ENCODE results near the gene NXT2. TPM values are rescaled to one million over a fixed set of nuclear protein-coding genes. Genes with fewer than 3 reads are reported as not detected.

NXT2 gene
- 10 to 100 TPM; 12.6 to 13.9 TPM for total RNA-seq

GRCh38 chrX:109536439-109537323 is at the start of gene NXT2:
Gene NXT2, plus strand, starts transcription at chrX:109536844. Its CDS starts 163 bp downstream, at chrX:109537007.
- ChIA-PET CTCF (interaction anchor here (1.4 kb wide), 1 partner anchor 51 kb away, joined by 5 read pairs; no protein-coding TSS in a partner anchor), POLR2A (no interaction called here)
- intact Hi-C loops (cut with micrococcal nuclease), result loop anchor here (1.0 to 10.0 kb wide), 5 partner anchors 49 to 466 kb away; partner anchors contain the start of genes ACSL4 and TMEM164
- H3K27ac Mint-ChIP-seq, result peak within 1 kb of the TSS; percentile 97
- peaks cover 12% of the 10 kb centered on the region for H3K4me1 Mint-ChIP-seq (ENCODE audit: low read depth)
- no peaks in the 10 kb centered on the region for H3K9me3 Mint-ChIP-seq
- DNase-seq, result peak; percentile 90
- no peaks in the 10 kb centered on the region for H3K36me3 Mint-ChIP-seq
- H3K27me3 Mint-ChIP-seq, result peaks cover 6% of the 10 kb centered on the region
- peak within 1 kb of the TSS; percentile 90 for H3K4me3 Mint-ChIP-seq

- DNase-seq, result no peak
- Mint-ChIP-seq H3K36me3 (no peaks in the 10 kb centered on the region), H3K9me3 (no peaks in the 10 kb centered on the region), H3K27ac (no peak overlapping the region), H3K4me3 (no peak overlapping the region), H3K4me1 (ENCODE audit: low read depth) (no peaks in the 10 kb centered on the region), H3K27me3 (no peaks in the 10 kb centered on the region)
- intact Hi-C loops (cut with micrococcal nuclease), result loop anchor here (2.0 to 5.0 kb wide), 2 partner anchors 50 to 403 kb away; partner anchors contain the start of gene NXT2
- CTCF ChIA-PET, result no interaction called here
- POLR2A ChIA-PET, result no interaction called here
These were observed 49.0 kb upstream of the NXT2 start for GRCh38 chrX:109487640-109488039.

GRCh38 chrX:109489174-109489573 is 47.5 kb upstream of the NXT2 start:
- intact Hi-C loops (cut with micrococcal nuclease), result loop anchor here (5.0 kb wide), 1 partner anchor 48 kb away; the partner anchor contains the start of gene NXT2
- CTCF ChIA-PET, result no interaction called here
- no peaks in the 10 kb centered on the region for H3K4me1 Mint-ChIP-seq (ENCODE audit: low read depth)
- H3K36me3 Mint-ChIP-seq, result no peaks in the 10 kb centered on the region
- no peaks in the 10 kb centered on the region for H3K27me3 Mint-ChIP-seq
- DNase-seq, result no peak
- H3K9me3 Mint-ChIP-seq, result no peaks in the 10 kb centered on the region
- no peak overlapping the region for H3K27ac Mint-ChIP-seq
- H3K4me3 Mint-ChIP-seq, result no peak overlapping the region
- POLR2A ChIA-PET, result no interaction called here

- Mint-ChIP-seq H3K4me1 (ENCODE audit: low read depth) (no peaks in the 10 kb centered on the region), H3K4me3 (no peak overlapping the region), H3K27ac (no peak overlapping the region), H3K27me3 (no peaks in the 10 kb centered on the region), H3K9me3 (no peaks in the 10 kb centered on the region), H3K36me3 (no peaks in the 10 kb centered on the region)
- DNase-seq, result no peak
- POLR2A ChIA-PET, result no interaction called here
- CTCF ChIA-PET, result interaction anchor here (0.5 kb wide), 1 partner anchor 10 kb away, joined by 3 read pairs; no protein-coding TSS in a partner anchor
- intact Hi-C loops (cut with micrococcal nuclease), result no loop called here
These were observed 38.2 kb upstream of the NXT2 start for GRCh38 chrX:109498434-109498833.

GRCh38 chrX:109501176-109501575 is 35.5 kb upstream of the NXT2 start:
- Mint-ChIP-seq H3K27me3 (peaks cover 1% of the 10 kb centered on the region), H3K4me1 (ENCODE audit: low read depth) (no peaks in the 10 kb centered on the region), H3K27ac (no peak overlapping the region), H3K4me3 (no peak overlapping the region), H3K9me3 (no peaks in the 10 kb centered on the region), H3K36me3 (no peaks in the 10 kb centered on the region)
- ChIA-PET POLR2A (no interaction called here), CTCF (no interaction called here)
- no peak for DNase-seq
- intact Hi-C loops (cut with micrococcal nuclease), result no loop called here

- peaks cover 8% of the 10 kb centered on the region for H3K27me3 Mint-ChIP-seq
- H3K36me3 Mint-ChIP-seq, result no peaks in the 10 kb centered on the region
- intact Hi-C loops (cut with micrococcal nuclease), result no loop called here
- H3K27ac Mint-ChIP-seq, result no peak overlapping the region
- no peaks in the 10 kb centered on the region for H3K9me3 Mint-ChIP-seq
- ChIA-PET POLR2A (no interaction called here), CTCF (no interaction called here)
- no peak overlapping the region for H3K4me3 Mint-ChIP-seq
- no peak for DNase-seq
- H3K4me1 Mint-ChIP-seq (ENCODE audit: low read depth), result no peaks in the 10 kb centered on the region
These were observed 27.7 kb upstream of the NXT2 start for GRCh38 chrX:109508915-109509314.

GRCh38 chrX:109511113-109511512 is 25.5 kb upstream of the NXT2 start:
- no peaks in the 10 kb centered on the region for H3K4me1 Mint-ChIP-seq (ENCODE audit: low read depth)
- H3K4me3 Mint-ChIP-seq, result no peak overlapping the region
- ChIA-PET POLR2A (no interaction called here), CTCF (no interaction called here)
- H3K27ac Mint-ChIP-seq, result no peak overlapping the region
- H3K36me3 Mint-ChIP-seq, result no peaks in the 10 kb centered on the region
- no peak for DNase-seq
- H3K27me3 Mint-ChIP-seq, result peaks cover 10% of the 10 kb centered on the region
- H3K9me3 Mint-ChIP-seq, result no peaks in the 10 kb centered on the region
- intact Hi-C loops (cut with micrococcal nuclease), result no loop called here

- no peaks in the 10 kb centered on the region for H3K36me3 Mint-ChIP-seq
- H3K27me3 Mint-ChIP-seq, result peaks cover 6% of the 10 kb centered on the region
- H3K4me3 Mint-ChIP-seq, result no peak overlapping the region
- CTCF ChIA-PET, result no interaction called here
- H3K27ac Mint-ChIP-seq, result no peak overlapping the region
- no peak for DNase-seq
- no peaks in the 10 kb centered on the region for H3K9me3 Mint-ChIP-seq
- H3K4me1 Mint-ChIP-seq (ENCODE audit: low read depth), result no peaks in the 10 kb centered on the region
- intact Hi-C loops (cut with micrococcal nuclease), result no loop called here
- POLR2A ChIA-PET, result no interaction called here
These were observed 17.6 kb upstream of the NXT2 start for GRCh38 chrX:109519001-109519400.

- H3K9me3 Mint-ChIP-seq, result no peaks in the 10 kb centered on the region
- H3K36me3 Mint-ChIP-seq, result no peaks in the 10 kb centered on the region
- ChIA-PET CTCF (no interaction called here), POLR2A (no interaction called here)
- no peak overlapping the region for H3K4me3 Mint-ChIP-seq
- peaks cover 12% of the 10 kb centered on the region for H3K4me1 Mint-ChIP-seq (ENCODE audit: low read depth)
- no peak for DNase-seq
- H3K27ac Mint-ChIP-seq, result no peak overlapping the region
- intact Hi-C loops (cut with micrococcal nuclease), result loop anchor here (10.0 kb wide), 1 partner anchor 152 kb away; no protein-coding TSS in a partner anchor
- H3K27me3 Mint-ChIP-seq, result peaks cover 13% of the 10 kb centered on the region
These were observed 3.6 kb upstream of the NXT2 start for GRCh38 chrX:109533005-109533404.

GRCh38 chrX:109533631-109534030 is 3.0 kb upstream of the NXT2 start:
- Mint-ChIP-seq H3K4me3 (no peak overlapping the region), H3K27ac (no peak overlapping the region), H3K9me3 (no peaks in the 10 kb centered on the region), H3K36me3 (no peaks in the 10 kb centered on the region), H3K4me1 (ENCODE audit: low read depth) (peaks cover 12% of the 10 kb centered on the region), H3K27me3 (peaks cover 13% of the 10 kb centered on the region)
- DNase-seq, result no peak
- ChIA-PET POLR2A (no interaction called here), CTCF (no interaction called here)
- intact Hi-C loops (cut with micrococcal nuclease), result loop anchor here (10.0 kb wide), 1 partner anchor 151 kb away; no protein-coding TSS in a partner anchor

- peaks cover 12% of the 10 kb centered on the region for H3K4me1 Mint-ChIP-seq (ENCODE audit: low read depth)
- H3K4me3 Mint-ChIP-seq, result no peak overlapping the region
- DNase-seq, result no peak
- POLR2A ChIA-PET, result no interaction called here
- peaks cover 10% of the 10 kb centered on the region for H3K27me3 Mint-ChIP-seq
- intact Hi-C loops (cut with micrococcal nuclease), result loop anchor here (5.0 to 10.0 kb wide), 4 partner anchors 48 to 467 kb away; partner anchors contain the start of gene TMEM164
- no peaks in the 10 kb centered on the region for H3K9me3 Mint-ChIP-seq
- H3K36me3 Mint-ChIP-seq, result no peaks in the 10 kb centered on the region
- H3K27ac Mint-ChIP-seq, result no peak overlapping the region
- CTCF ChIA-PET, result no interaction called here
These were observed 1.7 kb upstream of the NXT2 start for GRCh38 chrX:109534933-109535332.

- intact Hi-C loops (cut with micrococcal nuclease), result loop anchor here (5.0 to 10.0 kb wide), 4 partner anchors 48 to 467 kb away; partner anchors contain the start of gene TMEM164
- Mint-ChIP-seq H3K27me3 (peaks cover 9% of the 10 kb centered on the region), H3K27ac (peak overlapping the region; percentile 42), H3K36me3 (no peaks in the 10 kb centered on the region), H3K4me1 (ENCODE audit: low read depth) (peaks cover 12% of the 10 kb centered on the region), H3K9me3 (no peaks in the 10 kb centered on the region), H3K4me3 (no peak overlapping the region)
- no peak for DNase-seq
- CTCF ChIA-PET, result interaction anchor here (1.4 kb wide), 1 partner anchor 50 kb away, joined by 5 read pairs; no protein-coding TSS in a partner anchor
- POLR2A ChIA-PET, result no interaction called here
These were observed 1.1 kb upstream of the NXT2 start for GRCh38 chrX:109535578-109535977.

GRCh38 chrX:109537324-109537665 is 651 bp downstream of the NXT2 start:
- POLR2A ChIA-PET, result no interaction called here
- H3K36me3 Mint-ChIP-seq, result no peaks in the 10 kb centered on the region
- DNase-seq, result no peak
- peaks cover 12% of the 10 kb centered on the region for H3K4me1 Mint-ChIP-seq (ENCODE audit: low read depth)
- peak overlapping the region; percentile 97 for H3K27ac Mint-ChIP-seq
- peaks cover 3% of the 10 kb centered on the region for H3K27me3 Mint-ChIP-seq
- CTCF ChIA-PET, result no interaction called here
- H3K4me3 Mint-ChIP-seq, result peak overlapping the region; percentile 90
- intact Hi-C loops (cut with micrococcal nuclease), result loop anchor here (5.0 to 10.0 kb wide), 4 partner anchors 50 to 465 kb away; partner anchors contain the start of gene TMEM164
- no peaks in the 10 kb centered on the region for H3K9me3 Mint-ChIP-seq

Data from activated CD4-positive, alpha-beta memory T cell treated with anti-CD3 and anti-CD28 coated beads for 36 hours (primary cell).